ENCODE results near the gene SFTPD.

Gene SFTPD

GRCh38 chr10:79979310-79979975 lies 30.5 kb upstream of the SFTPD start:
- H3K36me3 ChIP-seq (ENCODE audit: insufficient read depth, insufficient read length, low read length): no peaks in the 10 kb centered on the region
- H3K9me3 ChIP-seq (ENCODE audit: insufficient read depth, low read length): peaks cover 18% of the 10 kb centered on the region; the same call in 1 of the 2 replicates
- H3K4me3 ChIP-seq (ENCODE audit: insufficient read length, low read depth): no peak overlapping the region
- no peak for DNase-seq (ENCODE audit: low read depth, low spot score)
- TF ChIP-seq ZNF274 (IDR thresholded peaks at IDR 0.05; ENCODE audit: low read depth, low read length): no peak
- no peaks in the 10 kb centered on the region for H3K4me1 ChIP-seq (ENCODE audit: insufficient read depth, insufficient read length)
- H3K27me3 ChIP-seq (ENCODE audit: insufficient read depth, insufficient read length): peaks cover 24% of the 10 kb centered on the region
- no peak overlapping the region for H3K9ac ChIP-seq (ENCODE audit: insufficient read length, low read depth)

- Histone ChIP-seq H3K4me1 (ENCODE audit: insufficient read depth, insufficient read length) (no peaks in the 10 kb centered on the region), H3K9me3 (ENCODE audit: insufficient read depth, low read length) (peaks cover 18% of the 10 kb centered on the region; the same call in 1 of the 2 replicates), H3K36me3 (ENCODE audit: insufficient read depth, insufficient read length, low read length) (no peaks in the 10 kb centered on the region), H3K27me3 (ENCODE audit: insufficient read depth, insufficient read length) (peaks cover 10% of the 10 kb centered on the region), H3K4me3 (ENCODE audit: insufficient read length, low read depth) (no peak overlapping the region), H3K9ac (ENCODE audit: insufficient read length, low read depth) (no peak overlapping the region)
- TF ChIP-seq YY1 (IDR thresholded peaks at IDR 0.05; ENCODE audit: insufficient read depth, insufficient read length) (no peak), SUZ12 (IDR thresholded peaks at IDR 0.05; ENCODE audit: extremely low read depth, insufficient read depth, insufficient read length) (no peak), ZNF274 (IDR thresholded peaks at IDR 0.05; ENCODE audit: low read depth, low read length) (no peak)
- no peak for DNase-seq (ENCODE audit: low read depth, low spot score)
These were observed 28.1 kb upstream of the SFTPD start for GRCh38 chr10:79976999-79977398.

- H3K9ac ChIP-seq (ENCODE audit: insufficient read length, low read depth): no peak overlapping the region
- H3K36me3 ChIP-seq (ENCODE audit: insufficient read depth, insufficient read length, low read length): no peaks in the 10 kb centered on the region
- no peaks in the 10 kb centered on the region for H3K9me3 ChIP-seq (ENCODE audit: insufficient read depth, low read length)
- no peak for TF ChIP-seq YY1 (IDR thresholded peaks at IDR 0.05; ENCODE audit: insufficient read depth, insufficient read length)
- no peak for TF ChIP-seq ZNF274 (IDR thresholded peaks at IDR 0.05; ENCODE audit: low read depth, low read length)
- TF ChIP-seq SUZ12 (IDR thresholded peaks at IDR 0.05; ENCODE audit: extremely low read depth, insufficient read depth, insufficient read length): no peak
- H3K4me1 ChIP-seq (ENCODE audit: insufficient read depth, insufficient read length): no peaks in the 10 kb centered on the region
- no peak for DNase-seq (ENCODE audit: low read depth, low spot score)
- no peaks in the 10 kb centered on the region for H3K27me3 ChIP-seq (ENCODE audit: insufficient read depth, insufficient read length)
- H3K4me3 ChIP-seq (ENCODE audit: insufficient read length, low read depth): no peak overlapping the region
These were observed 21.2 kb upstream of the SFTPD start for GRCh38 chr10:79970062-79970461.

- Histone ChIP-seq H3K9ac (ENCODE audit: insufficient read length, low read depth) (no peak overlapping the region), H3K27me3 (ENCODE audit: insufficient read depth, insufficient read length) (peaks cover 5% of the 10 kb centered on the region), H3K36me3 (ENCODE audit: insufficient read depth, insufficient read length, low read length) (no peaks in the 10 kb centered on the region), H3K4me3 (ENCODE audit: insufficient read length, low read depth) (no peak overlapping the region), H3K4me1 (ENCODE audit: insufficient read depth, insufficient read length) (no peaks in the 10 kb centered on the region), H3K9me3 (ENCODE audit: insufficient read depth, low read length) (peaks cover 12% of the 10 kb centered on the region)
- DNase-seq (ENCODE audit: low read depth, low spot score): no peak
- TF ChIP-seq YY1 (IDR thresholded peaks at IDR 0.05; ENCODE audit: insufficient read depth, insufficient read length) (no peak), ZNF274 (IDR thresholded peaks at IDR 0.05; ENCODE audit: low read depth, low read length) (no peak), SUZ12 (IDR thresholded peaks at IDR 0.05; ENCODE audit: extremely low read depth, insufficient read depth, insufficient read length) (no peak)
These were observed 999 bp downstream of the SFTPD start for GRCh38 chr10:79947787-79948424.

- Histone ChIP-seq H3K36me3 (ENCODE audit: insufficient read depth, insufficient read length, low read length) (no peaks in the 10 kb centered on the region), H3K9ac (ENCODE audit: insufficient read length, low read depth) (no peak overlapping the region), H3K27me3 (ENCODE audit: insufficient read depth, insufficient read length) (peaks cover 5% of the 10 kb centered on the region), H3K9me3 (ENCODE audit: insufficient read depth, low read length) (peaks cover 5% of the 10 kb centered on the region), H3K4me3 (ENCODE audit: insufficient read length, low read depth) (no peak overlapping the region), H3K4me1 (ENCODE audit: insufficient read depth, insufficient read length) (no peaks in the 10 kb centered on the region)
- no peak for DNase-seq (ENCODE audit: low read depth, low spot score)
- TF ChIP-seq ZNF274 (IDR thresholded peaks at IDR 0.05; ENCODE audit: low read depth, low read length) (no peak), YY1 (IDR thresholded peaks at IDR 0.05; ENCODE audit: insufficient read depth, insufficient read length) (no peak), SUZ12 (IDR thresholded peaks at IDR 0.05; ENCODE audit: extremely low read depth, insufficient read depth, insufficient read length) (no peak)
These were observed 1.9 kb downstream of the SFTPD start for GRCh38 chr10:79947083-79947415.

- Histone ChIP-seq H3K9ac (ENCODE audit: insufficient read length, low read depth) (no peak overlapping the region), H3K27me3 (ENCODE audit: insufficient read depth, insufficient read length) (peaks cover 5% of the 10 kb centered on the region), H3K36me3 (ENCODE audit: insufficient read depth, insufficient read length, low read length) (no peaks in the 10 kb centered on the region), H3K4me3 (ENCODE audit: insufficient read length, low read depth) (no peak overlapping the region), H3K9me3 (ENCODE audit: insufficient read depth, low read length) (no peaks in the 10 kb centered on the region; the same call in 1 of the 2 replicates), H3K4me1 (ENCODE audit: insufficient read depth, insufficient read length) (no peaks in the 10 kb centered on the region)
- no peak for TF ChIP-seq SUZ12 (IDR thresholded peaks at IDR 0.05; ENCODE audit: extremely low read depth, insufficient read depth, insufficient read length)
- no peak for TF ChIP-seq YY1 (IDR thresholded peaks at IDR 0.05; ENCODE audit: insufficient read depth, insufficient read length)
- no peak for TF ChIP-seq ZNF274 (IDR thresholded peaks at IDR 0.05; ENCODE audit: low read depth, low read length)
- DNase-seq (ENCODE audit: low read depth, low spot score): no peak
These were observed 2.4 kb downstream of the SFTPD start for GRCh38 chr10:79946271-79947082.
